GM12878 (cell line): Measurements from ENCODE around the gene DHRS9. TPM values are rescaled to one million over a fixed set of nuclear protein-coding genes. Genes with fewer than 3 reads are reported as not detected.

Source experiments
- ATAC-seq: fragments of 200-7000 bp; cut with Tn5 transposase; 3 replicates; pipeline ENCODE4 v1.9.1; 2020; ENCODE audit warnings: mild to moderate bottlenecking, moderate library complexity
- BruUV-seq: library from RNA; stranded (reverse); fragments of 400-500 nt; replicated peaks from 2 replicates; lab custom pipeline; 2021; lab: Mats Ljungman, UMichigan
- CTCF ChIA-PET: fragments of 300-600 bp; sonication (Branson Sonifier 250); formaldehyde crosslinking; extraction: SDS; loops from one replicate; lab custom pipeline; 2021; ENCODE audit warnings: inconsistent platforms; lab: Yijun Ruan, JAX
- POLR2A ChIA-PET: fragments of 350-600 bp; formaldehyde crosslinking; extraction: SDS; loops from one replicate; lab custom pipeline; 2021; ENCODE audit warnings: inconsistent platforms; lab: Charles Lee
- RAD21 ChIA-PET: fragments of 300-600 bp; sonication (Branson Sonifier 250); formaldehyde crosslinking; loops from one replicate; lab custom pipeline; 2023; ENCODE audit warnings: antibody characterized with exemption; ENCODE audit not compliant: unreplicated experiment; lab: Charles Lee
- SMC1A ChIA-PET: fragments of 300-600 bp; sonication (Branson Sonifier 250); formaldehyde crosslinking; loops from one replicate; lab custom pipeline; 2023; ENCODE audit not compliant: unreplicated experiment, uncharacterized antibody; lab: Charles Lee
- DNase-seq: peaks from one replicate; pipeline ENCODE4 v3.0.0-alpha.2; 2011; ENCODE audit warnings: low read depth, low spot score
- FAIRE-seq: peaks from 3 replicates; lab custom pipeline; 2011; peaks lifted over from hg19 to GRCh38; lab: Jason Lieb, UNC
- H2AFZ ChIP-seq: 2 replicates; pipeline ENCODE4 v1.6.0; 2011; ENCODE audit warnings: low read depth, low read length, control low read depth; ENCODE audit not compliant: control insufficient read depth
- H3K27ac ChIP-seq: 2 replicates; pipeline ENCODE4 v1.5.1; 2011; ENCODE audit warnings: control low read depth; ENCODE audit not compliant: control insufficient read depth, insufficient read depth
- H3K27me3 ChIP-seq, 2 experiments: replicated peaks in 1 of 2; 2 replicates each; pipeline versions ENCODE4 v1.6.0 to v1.6.1; 2011; ENCODE audit warnings: low read length in 1 of 2; ENCODE audit not compliant: control insufficient read depth in 2 of 2, insufficient read depth in 2 of 2
- H3K36me3 ChIP-seq, 2 experiments: 2 replicates each; pipeline ENCODE4 v1.5.1; 2011; ENCODE audit warnings: low read length in 1 of 2; ENCODE audit not compliant: control insufficient read depth in 2 of 2, insufficient read depth in 2 of 2
- H3K4me1 ChIP-seq: 2 replicates; pipeline ENCODE4 v1.6.1; 2011; ENCODE audit warnings: mild to moderate bottlenecking, low read length, moderate library complexity, mixed read lengths; ENCODE audit not compliant: control insufficient read depth, insufficient read depth
- H3K4me2 ChIP-seq: 2 replicates; pipeline ENCODE4 v1.6.0; 2011; ENCODE audit warnings: control low read depth; ENCODE audit not compliant: control insufficient read depth, insufficient read depth
- H3K4me3 ChIP-seq: fragments of 200-600 bp; sonication (generic); 2 replicates; pipeline ENCODE4 v1.5.1; 2016
- H3K79me2 ChIP-seq: 2 replicates; pipeline ENCODE4 v1.6.0; 2011; ENCODE audit warnings: low read length; ENCODE audit not compliant: control insufficient read depth, insufficient read depth
- H3K9ac ChIP-seq: 2 replicates; pipeline ENCODE4 v1.8.0; 2011; ENCODE audit warnings: low read length, control low read depth, mixed read lengths; ENCODE audit not compliant: control insufficient read depth, insufficient read depth
- H3K9me3 ChIP-seq: replicated peaks from 3 replicates; pipeline ENCODE4 v1.5.1; 2011; ENCODE audit warnings: mild to moderate bottlenecking, low read length; ENCODE audit not compliant: control insufficient read depth, insufficient read depth
- H4K20me1 ChIP-seq: 2 replicates; pipeline ENCODE4 v1.6.0; 2011; ENCODE audit not compliant: control insufficient read depth, insufficient read depth
- CREM ChIP-seq: IDR thresholded peaks from 2 replicates; pipeline ENCODE4 v1.6.1; 2014; ENCODE audit warnings: antibody characterized with exemption, low read depth
- HDAC2 ChIP-seq: fragments of 200-600 bp; sonication (generic); IDR thresholded peaks from 2 replicates; pipeline ENCODE4 v1.6.1; 2017
- NFXL1 ChIP-seq: fragments of 450-650 bp; IDR thresholded peaks from 2 replicates; pipeline ENCODE4 v1.6.1; 2017; ENCODE audit warnings: antibody characterized with exemption, mild to moderate bottlenecking, borderline replicate concordance
- NFYB ChIP-seq: IDR thresholded peaks from 2 replicates; pipeline ENCODE4 v1.6.1; 2011; ENCODE audit warnings: low read depth, mild to moderate bottlenecking, low read length, improper control_type of control experiment, moderate library complexity; ENCODE audit not compliant: insufficient read depth
- POLR2A ChIP-seq: IDR thresholded peaks from 2 replicates; pipeline ENCODE4 v1.6.1; 2011; ENCODE audit warnings: low read depth, mild to moderate bottlenecking, low read length
- RBBP5 ChIP-seq: fragments of 200-600 bp; sonication (generic); conservative IDR thresholded peaks from 2 replicates; pipeline ENCODE4 v1.6.1; 2016
- RCOR1 ChIP-seq: conservative IDR thresholded peaks from 2 replicates; pipeline ENCODE4 v1.6.1; 2012; ENCODE audit warnings: low read depth, low read length, improper control_type of control experiment
- SIX5 ChIP-seq: IDR thresholded peaks from 2 replicates; pipeline ENCODE4 v1.6.1; 2011; ENCODE audit warnings: mild to moderate bottlenecking, low read depth, low read length, moderate library complexity; ENCODE audit not compliant: severe bottlenecking
- ZBTB40 ChIP-seq: fragments of 450-650 bp; IDR thresholded peaks from 2 replicates; pipeline ENCODE4 v1.6.1; 2016; ENCODE audit warnings: mild to moderate bottlenecking, moderate library complexity, borderline replicate concordance
- ZNF592 ChIP-seq: fragments of 450-650 bp; IDR thresholded peaks from 2 replicates; pipeline ENCODE4 v1.6.1; 2017; ENCODE audit warnings: mild to moderate bottlenecking, moderate library complexity
- ZNF687 ChIP-seq: fragments of 450-650 bp; IDR thresholded peaks from 2 replicates; pipeline ENCODE4 v1.6.1; 2017; ENCODE audit warnings: mild to moderate bottlenecking, moderate library complexity
- WGBS: methylation state at CpG from one replicate; pipeline ENCODE4 v1.1.6; 2016; ENCODE audit warnings: low lambda C conversion rate; ENCODE audit not compliant: insufficient replicate concordance, insufficient coverage; ENCODE audit errors: missing lambda C conversion rate; 5-methylcytosine and 5-hydroxymethylcytosine counted together
- in situ Hi-C: fragments of 300-500 bp; cut with MboI; formaldehyde crosslinking; loops from 9 replicates; pipeline ENCODE4 v1.14.3; 2018; ENCODE audit warnings: mixed read lengths
- intact Hi-C: fragments of 100-400 bp; cut with micrococcal nuclease; formaldehyde crosslinking; loops from one replicate; pipeline ENCODE4 v1.14.2; 2022; ENCODE audit not compliant: unreplicated experiment
- polyA plus RNA-seq, 11 experiments: library from polyadenylated mRNA; depleted of rRNA in 4 of 11; unstranded in 6 of 11; stranded (reverse) in 5 of 11; fragments of >200 nt; fragmentation: Nextera tagmentation in 4 of 11; fragmentation: Illumina TruSeq in 1 of 11; extraction: Ambion mirVana in 4 of 11; extraction: Trizol in 1 of 11; gene quantifications; 1 replicate in 1 of 11; 2 replicates in 10 of 11; pipeline versions ENCODE4 v1.2.1 to v1.2.3, GENCODE V29; 2011 to 2016; ENCODE audit warnings: inconsistent platforms in 2 of 11, missing spikeins in 2 of 11, low read depth in 1 of 11
- total RNA-seq, 4 experiments: library from RNA; depleted of rRNA in 3 of 4; stranded (reverse); fragments of >200 nt in 3 of 4; fragmentation: Illumina TruSeq in 1 of 4; extraction: Trizol in 1 of 4; gene quantifications; 2 replicates each; pipeline versions ENCODE4 v1.2.1 to v1.2.3, GENCODE V29; 2013 to 2021

Gene DHRS9
- total and polyA plus RNA-seq, 10 of the 15 experiments (the other 5 are each of a cell fraction or from before 2014, with no cell fraction given): 0.09 to 0.34 (median 0.13) TPM; not detected in 5

- TF ChIP-seq ZNF592: no peak
- no peak for TF ChIP-seq SIX5
Observed at GRCh38 chr2:169119851-169120250, 50.5 kb downstream of the DHRS9 start (continued).

GRCh38 chr2:169129703-169130243, 60.4 kb downstream of the DHRS9 start:
- DNase-seq (no peak), ATAC-seq (peak; percentile 31; the same call in 1 of the 3 replicates), FAIRE-seq (no peak)
- H3K4me2 ChIP-seq: no peak overlapping the region
- no peak overlapping the region for H2AFZ ChIP-seq
- H3K4me1 ChIP-seq: no peaks in the 10 kb centered on the region
- SMC1A ChIA-PET: no interaction called here
- no peaks in the 10 kb centered on the region for H3K9me3 ChIP-seq
- CTCF ChIA-PET: interaction anchor here (3.7 kb wide), 1 partner anchor 20 kb away, joined by 84 read pairs; no protein-coding TSS in a partner anchor
- H3K36me3 ChIP-seq: no peaks in the 10 kb centered on the region
- POLR2A ChIA-PET: no interaction called here
- no peak overlapping the region for H3K9ac ChIP-seq
- H4K20me1 ChIP-seq: no peaks in the 10 kb centered on the region
- intact Hi-C loops: no loop called here
- in situ Hi-C loops: no loop called here
- 41% methylated on average over 5 of the region's 5 CpGs for WGBS
- peaks cover 0 to 2% of the 10 kb centered on the region in 2 experiments; a peak in 1 of 4 replicates for H3K27me3 ChIP-seq
- H3K27ac ChIP-seq: no peak overlapping the region
- RAD21 ChIA-PET: no interaction called here
- BruUV-seq: no TSS peak
- no peak overlapping the region for H3K4me3 ChIP-seq
- no peaks in the 10 kb centered on the region for H3K79me2 ChIP-seq
- no peak for TF ChIP-seq ZBTB40
- TF ChIP-seq NFYB: no peak
- no peak for TF ChIP-seq ZNF687
- TF ChIP-seq RCOR1: no peak
- TF ChIP-seq RBBP5: no peak
- TF ChIP-seq NFXL1: no peak
- TF ChIP-seq POLR2A: no peak
- no peak for TF ChIP-seq CREM
- TF ChIP-seq HDAC2: no peak
